NCI-H2107 (cell line): Measurements from ENCODE around the gene MYO15A.
"Not testable (repeated sequence)": the region's sequence is repeated elsewhere in the genome, so short reads cannot be mapped to it uniquely, and the experiment has no call there.

Source experiments
- DNase-seq: peaks from one replicate; lab custom pipeline; 2025; lab: John Stamatoyannopoulos, UW

Gene MYO15A

DNA sequence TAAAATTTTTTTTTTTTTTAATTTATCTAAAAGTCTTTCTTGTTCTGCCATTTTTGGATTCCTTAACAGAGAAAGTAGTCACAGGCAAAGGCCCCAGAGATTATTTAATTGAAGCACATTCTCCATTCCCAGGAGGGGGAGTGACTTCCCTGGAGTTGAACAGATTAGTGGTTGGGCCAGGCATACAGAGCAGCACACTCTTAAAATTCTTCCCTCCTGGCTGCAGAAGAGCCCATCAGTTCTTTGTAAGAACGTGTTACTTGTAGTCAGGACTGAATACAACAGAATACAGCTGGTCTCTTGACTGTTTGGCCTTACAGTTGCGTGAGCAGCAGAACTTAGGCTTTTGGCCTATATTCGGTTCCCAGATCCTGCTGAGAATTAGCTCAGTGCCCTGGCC lies 76.8 kb downstream of the MYO15A start:
- DNase-seq: no peak

DNA sequence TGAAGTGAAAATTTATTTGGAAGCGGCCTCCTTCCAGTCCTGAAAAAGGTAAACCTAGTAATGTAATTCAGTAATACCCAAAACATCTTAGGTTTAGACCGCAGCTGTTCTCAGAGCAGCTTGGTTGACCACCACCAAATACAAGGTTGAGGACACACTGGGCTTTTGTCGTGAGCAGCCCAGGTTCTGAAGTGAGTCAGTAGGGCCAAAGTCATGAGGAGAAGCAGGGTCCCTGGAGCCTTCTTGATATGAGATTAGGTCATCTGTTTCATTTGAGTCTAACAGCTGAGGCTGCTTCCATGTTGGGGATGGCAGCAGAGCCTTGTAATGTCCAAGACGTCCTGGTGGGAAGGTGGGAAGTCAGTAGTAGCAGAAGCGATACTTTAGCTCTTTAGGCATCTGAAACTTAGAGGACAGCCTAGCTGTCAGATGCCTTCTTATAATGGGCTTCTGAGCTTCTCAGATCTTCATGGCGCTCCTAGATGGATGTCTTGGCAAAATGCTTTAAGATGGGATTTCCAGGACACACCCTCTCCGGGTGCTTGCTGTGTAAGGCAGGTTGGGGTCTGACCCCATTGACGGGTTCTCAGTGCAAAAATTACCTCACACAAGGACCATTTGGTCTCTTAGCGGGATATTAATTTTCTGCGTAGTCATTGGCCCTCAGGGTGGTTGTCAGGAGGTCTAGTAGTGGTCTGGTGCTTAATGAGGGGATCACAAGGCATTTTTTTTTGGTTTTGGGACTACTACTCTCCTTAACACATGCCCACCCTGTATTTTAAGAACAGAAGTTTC lies 77.5 kb downstream of the MYO15A start:
- DNase-seq: no peak

DNA sequence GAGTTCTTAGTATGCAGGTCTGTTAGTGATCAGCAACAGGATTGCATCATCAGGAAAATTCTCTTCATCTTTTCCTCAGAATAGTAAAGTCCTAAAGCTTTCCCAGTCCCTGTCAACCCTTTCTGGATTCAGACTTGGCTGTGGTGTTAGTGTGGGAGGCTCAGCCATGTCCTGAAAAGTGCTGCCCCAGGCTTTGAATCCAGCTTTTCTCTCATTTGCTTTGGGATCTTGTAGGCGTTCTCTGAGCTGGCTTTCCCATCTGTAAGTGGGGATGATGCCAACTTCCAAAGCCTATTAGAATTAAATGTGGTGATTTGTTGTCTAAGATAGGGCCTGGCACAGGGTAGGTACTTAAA lies 78.0 kb downstream of the MYO15A start:
- DNase-seq: no peak

DNA sequence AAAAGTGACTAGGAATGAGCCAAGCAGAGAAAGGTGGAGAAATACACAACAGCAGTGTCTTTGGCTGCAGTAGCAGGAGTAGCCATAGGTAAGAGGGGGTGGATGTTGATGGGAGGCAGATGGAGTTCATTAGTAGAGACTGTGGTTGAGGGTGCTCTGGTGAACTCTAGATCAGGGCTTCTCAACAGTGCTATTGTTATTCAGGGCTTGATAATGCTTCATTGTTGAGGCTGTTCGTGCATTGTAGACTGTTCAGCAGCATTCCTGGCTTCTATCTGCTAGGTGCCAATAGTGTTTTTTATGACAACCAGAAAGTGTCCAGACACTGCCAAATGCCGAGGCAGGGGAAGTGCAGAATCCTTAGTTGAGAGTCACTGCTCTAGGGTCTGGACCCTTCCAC lies 78.7 kb downstream of the MYO15A start:
- DNase-seq: no peak

- DNase-seq: no peak
Observed at GRCh38 chr17:18187821-18188761, 79.5 kb downstream of the MYO15A start.

- no peak for DNase-seq
Observed at GRCh38 chr17:18190628-18191235, 82.2 kb downstream of the MYO15A start.

GRCh38 chr17:18191236-18191667 lies 82.7 kb downstream of the MYO15A start:
- no peak for DNase-seq

GRCh38 chr17:18191967-18192366 lies 83.4 kb downstream of the MYO15A start:
- no peak for DNase-seq

DNA sequence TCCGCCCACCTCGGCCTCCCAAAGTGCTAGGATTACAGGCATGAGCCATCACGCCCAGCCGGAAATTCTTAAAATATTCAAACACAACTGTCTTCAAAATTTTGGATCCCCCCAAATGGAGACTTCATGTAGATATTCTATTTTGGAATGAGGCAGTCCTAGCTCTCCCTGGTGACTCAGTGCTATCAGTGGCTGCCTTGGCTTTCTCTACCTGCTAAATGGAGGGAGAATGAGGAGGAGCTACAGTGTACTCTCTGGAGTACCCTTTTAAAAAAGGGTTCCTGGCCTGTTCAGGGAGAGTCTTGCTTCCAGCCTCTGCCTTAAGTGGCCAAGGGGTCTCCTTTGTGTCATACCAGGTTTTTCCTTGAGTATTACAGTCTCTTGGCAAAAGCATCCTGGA lies 85.8 kb downstream of the MYO15A start:
- DNase-seq: no peak

DNA sequence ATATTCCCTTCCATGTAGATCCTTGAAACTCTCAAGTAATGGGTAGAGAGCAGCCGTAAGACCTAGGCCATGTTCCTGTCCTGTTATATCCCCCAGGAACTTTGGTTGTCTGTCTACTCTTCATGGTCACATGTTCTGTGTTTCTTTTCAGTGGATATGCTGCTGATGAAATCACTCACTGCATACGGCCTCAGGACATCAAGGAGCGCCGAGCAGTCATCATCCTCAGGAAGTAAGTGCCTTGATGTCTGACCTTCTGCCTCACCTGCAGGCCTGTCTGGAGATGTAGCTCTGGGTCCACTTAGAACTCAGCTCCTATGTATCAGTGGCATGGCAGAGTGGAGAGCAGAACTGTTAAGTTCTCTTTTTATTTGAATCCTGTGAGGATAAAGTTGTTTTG lies 86.2 kb downstream of the MYO15A start:
- no peak for DNase-seq

- DNase-seq: no peak
Observed at GRCh38 chr17:18195246-18195645, 86.7 kb downstream of the MYO15A start.

DNA sequence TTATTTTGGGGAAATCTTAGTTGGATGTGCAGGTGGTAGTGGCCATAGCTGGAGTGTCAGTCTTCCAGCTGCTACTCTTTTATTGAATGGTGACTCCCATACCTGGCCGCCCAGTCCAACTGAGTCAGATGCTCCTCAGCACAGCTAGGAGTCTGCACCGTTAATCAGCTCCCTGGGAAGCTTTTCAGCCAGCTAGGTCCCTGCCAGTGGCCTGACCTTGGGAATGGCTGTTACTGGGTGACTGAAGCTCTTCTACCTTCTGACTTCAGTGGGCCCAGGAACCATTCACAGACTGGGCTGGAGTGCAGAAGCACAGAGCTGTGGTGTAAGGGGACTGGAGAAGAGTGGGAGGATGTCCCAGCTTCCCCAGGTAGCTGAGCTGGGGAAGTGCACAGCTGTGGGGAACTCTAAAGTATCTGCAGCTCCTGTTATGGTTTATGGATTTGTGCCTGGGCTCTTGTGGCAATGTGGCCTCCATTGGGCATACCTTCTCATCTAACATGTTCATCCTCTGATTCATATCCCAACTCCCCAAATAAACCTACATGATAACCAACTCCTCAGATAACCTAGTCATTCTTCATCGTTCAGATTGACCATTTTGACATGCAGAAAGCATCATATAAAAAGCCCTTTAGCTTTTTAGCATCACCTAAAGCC lies 89.1 kb downstream of the MYO15A start:
- no peak for DNase-seq

DNA sequence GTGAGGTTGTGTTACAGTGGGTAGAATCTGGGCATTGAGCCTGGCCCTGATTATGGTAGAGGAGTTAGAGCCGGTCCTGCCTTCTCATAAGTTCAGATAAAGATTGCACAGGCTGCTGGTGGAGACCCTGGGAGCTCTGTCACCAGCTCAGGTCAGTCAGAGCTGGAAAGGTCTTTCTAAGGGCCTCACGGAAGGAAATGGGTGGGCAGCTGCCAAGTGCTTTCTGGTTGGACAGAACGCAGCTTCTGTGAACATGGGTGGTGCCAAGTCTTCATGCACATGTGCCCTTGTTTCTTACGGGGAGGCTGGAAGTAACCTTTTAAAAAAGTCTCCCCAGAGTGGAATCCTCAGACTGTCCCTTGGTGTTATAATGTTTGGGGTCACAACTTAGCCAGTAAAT lies 90.0 kb downstream of the MYO15A start:
- no peak for DNase-seq

GRCh38 chr17:18201108-18201507 lies 92.6 kb downstream of the MYO15A start:
- no peak for DNase-seq

DNA sequence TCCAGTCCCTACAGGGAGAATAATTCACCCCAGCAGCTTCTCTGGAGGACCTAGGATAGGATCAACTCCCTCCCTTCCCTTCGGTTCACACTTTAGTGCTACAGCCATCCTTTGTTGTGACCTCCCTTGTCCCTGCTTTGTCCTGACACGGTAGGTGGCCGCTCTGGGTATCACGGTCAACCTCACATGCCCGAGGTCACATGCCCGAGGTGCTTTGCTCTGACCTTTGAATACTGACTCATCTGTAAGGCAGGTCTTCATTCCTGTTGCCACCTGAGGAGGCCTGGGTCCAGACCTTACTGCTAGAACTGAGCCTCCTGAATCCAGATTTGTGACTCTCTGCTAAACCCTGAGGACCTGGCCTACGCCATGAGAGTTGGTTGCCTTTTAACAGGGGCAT lies 94.8 kb downstream of the MYO15A start:
- DNase-seq: no peak

DNA sequence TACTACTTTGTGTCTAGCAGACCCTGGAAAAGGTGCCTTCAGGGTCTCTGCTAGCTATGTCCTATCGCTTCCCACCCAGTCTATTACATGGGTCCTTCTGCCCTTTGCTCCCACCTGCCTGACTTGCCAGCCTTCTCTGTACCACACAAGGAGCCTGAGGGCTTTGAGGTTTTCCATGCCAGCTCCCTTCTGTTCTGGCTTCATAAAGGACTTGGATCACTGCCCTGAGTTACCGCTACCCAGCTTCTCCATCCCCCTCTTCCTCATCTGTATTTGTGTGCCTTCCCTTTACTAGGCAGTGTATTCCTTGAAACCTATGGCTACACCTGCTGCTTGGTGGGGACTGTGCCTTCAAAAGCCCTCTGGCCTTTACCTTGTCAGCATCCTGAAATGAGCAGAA lies 97.3 kb downstream of the MYO15A start:
- no peak for DNase-seq

GRCh38 chr17:18206962-18207361 lies 98.4 kb downstream of the MYO15A start:
- DNase-seq: no peak

- DNase-seq: no peak
Observed at GRCh38 chr17:18208092-18208491, 99.5 kb downstream of the MYO15A start.

DNA sequence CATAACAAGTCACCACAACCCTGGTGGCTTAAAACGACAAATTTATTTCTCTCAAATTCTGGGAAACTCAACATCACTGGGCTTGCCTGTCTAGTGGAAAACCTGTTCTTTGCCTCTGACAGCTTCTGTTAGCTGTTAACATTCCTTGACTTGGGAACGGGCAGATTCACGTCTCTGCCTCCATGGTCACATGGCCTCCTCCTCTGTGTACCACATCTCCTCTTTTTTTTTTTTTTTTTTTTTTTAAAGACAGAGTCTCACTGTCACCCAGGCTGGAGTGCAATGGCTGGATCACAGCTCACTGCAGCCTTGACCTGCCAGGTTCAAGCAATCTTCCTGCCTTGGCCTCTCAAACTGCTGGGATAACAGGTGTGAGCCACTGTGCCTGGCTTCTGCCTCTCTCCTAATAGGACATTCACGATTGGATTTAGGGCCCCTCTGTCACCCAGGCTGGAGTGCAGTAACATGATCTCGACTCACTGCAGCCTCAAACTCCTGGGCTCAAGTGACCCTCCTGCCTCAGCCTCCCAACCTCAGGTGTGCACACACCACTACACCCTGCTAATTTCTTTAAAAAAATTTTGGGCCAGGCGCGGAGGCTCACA lies 105.2 kb downstream of the MYO15A start:
- no peak for DNase-seq

- not testable (repeated sequence) for DNase-seq
Observed at GRCh38 chr17:18216906-18217305, 108.3 kb downstream of the MYO15A start.

DNA sequence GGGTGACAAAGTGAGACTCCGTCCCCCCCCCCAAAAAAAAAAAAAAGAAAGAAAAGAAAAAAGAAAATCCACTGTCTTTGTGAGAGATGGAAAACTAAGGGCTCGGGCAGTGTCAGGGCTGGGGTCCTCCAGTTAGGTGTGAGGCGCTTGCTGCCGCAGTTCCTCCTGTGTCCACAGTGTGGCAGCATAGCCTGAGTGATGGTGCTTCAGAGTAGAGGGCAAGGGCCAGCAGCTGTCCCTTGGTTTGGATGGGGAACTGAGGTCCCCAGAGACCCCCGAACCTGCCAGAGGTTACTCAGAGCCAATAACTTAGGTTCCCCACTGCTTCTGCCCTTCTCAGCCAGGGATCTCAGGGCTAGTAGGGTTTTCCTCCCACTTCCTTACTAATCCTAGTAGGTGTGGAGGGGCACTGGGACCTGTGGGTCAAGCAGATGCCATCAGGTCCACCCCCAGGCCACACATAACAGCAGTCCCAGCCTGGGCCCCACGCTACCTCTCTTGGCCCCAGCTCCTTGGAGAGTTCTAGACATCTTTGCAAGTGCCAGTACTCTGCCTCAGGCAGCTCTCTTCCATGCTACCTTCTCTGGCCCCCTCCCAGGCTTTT lies 109.0 kb downstream of the MYO15A start:
- no peak for DNase-seq
